ENCODE results near the gene B4GALT5. TPM values are rescaled to one million over a fixed set of nuclear protein-coding genes. Genes with fewer than 3 reads are reported as not detected.
"Not testable (repeated sequence)": the region's sequence is repeated elsewhere in the genome, so short reads cannot be mapped to it uniquely, and the experiment has no call there.

The B4GALT5 gene
- 10 to 100 TPM; 15.5 to 29.1 (median 28.6) TPM for total RNA-seq
- 20.7 TPM for total RNA-seq (2013)

- ATAC-seq (peak; percentile 86 to 93 (median 90)), DNase-seq (peak; percentile 76 to 82)
- 4% methylated on average over 68 of the region's 70 CpGs for WGBS (ENCODE audit: insufficient coverage)
- Histone ChIP-seq H3K4me3 (ENCODE audit: low read length) (peak within 1 kb of the TSS; percentile 93), H3K27ac (ENCODE audit: low read length) (peak within 1 kb of the TSS; percentile 81), H3K36me3 (ENCODE audit: control insufficient read depth, insufficient read depth, low read length) (no peaks in the 10 kb centered on the region), H3K9me3 (ENCODE audit: control insufficient read depth, insufficient read depth, low read length) (no peaks in the 10 kb centered on the region), H3K4me1 (ENCODE audit: control insufficient read depth, insufficient read depth, low read length) (peaks cover 20% of the 10 kb centered on the region), H3K27me3 (ENCODE audit: control insufficient read depth, insufficient read depth, low read length) (no peaks in the 10 kb centered on the region)
- H3K4me3 Mint-ChIP-seq: peak within 1 kb of the TSS; percentile 93
- H3K36me3 Mint-ChIP-seq: no peaks in the 10 kb centered on the region
- TF ChIP-seq CTCF (IDR thresholded peaks at IDR 0.05): no peak
- H3K4me1 Mint-ChIP-seq: peaks cover 42 to 45% of the 10 kb centered on the region in 2 donors
- intact Hi-C loops (cut with micrococcal nuclease): loop anchor here (2.0 to 5.0 kb wide), 3 partner anchors 45 to 102 kb away; partner anchors contain the start of gene SLC9A8
- H3K27ac Mint-ChIP-seq: peak within 1 kb of the TSS; percentile 86 to 93
- no peaks in the 10 kb centered on the region for H3K9me3 Mint-ChIP-seq
- no peaks in the 10 kb centered on the region for H3K27me3 Mint-ChIP-seq (ENCODE audit: low read depth in 2 of 2)
Observed at GRCh38 chr20:49713753-49714712, at the start of gene B4GALT5. B4GALT5 (minus strand) TSS chr20:49713878; CDS start chr20:49713690, 188 bp downstream.

- H3K4me3 ChIP-seq (ENCODE audit: low read length): no peak overlapping the region
- 94% methylated on average over 12 of the region's 12 CpGs for WGBS (ENCODE audit: insufficient coverage)
- no peaks in the 10 kb centered on the region for H3K9me3 ChIP-seq (ENCODE audit: control insufficient read depth, insufficient read depth, low read length)
- intact Hi-C loops (cut with micrococcal nuclease): no loop called here
- no peak for ATAC-seq
- no peaks in the 10 kb centered on the region for H3K9me3 Mint-ChIP-seq
- H3K4me1 ChIP-seq (ENCODE audit: control insufficient read depth, insufficient read depth, low read length): peaks cover 4% of the 10 kb centered on the region
- no peak for TF ChIP-seq CTCF (IDR thresholded peaks at IDR 0.05)
- H3K27ac Mint-ChIP-seq: no peak overlapping the region
- no peaks in the 10 kb centered on the region for H3K36me3 ChIP-seq (ENCODE audit: control insufficient read depth, insufficient read depth, low read length)
- H3K27ac ChIP-seq (ENCODE audit: low read length): no peak overlapping the region
- no peak overlapping the region for H3K4me3 Mint-ChIP-seq
- DNase-seq: no peak
- H3K27me3 ChIP-seq (ENCODE audit: control insufficient read depth, insufficient read depth, low read length): no peaks in the 10 kb centered on the region
- H3K27me3 Mint-ChIP-seq (ENCODE audit: low read depth in 2 of 2): peaks cover 0 to 2% of the 10 kb centered on the region in 2 donors
- H3K4me1 Mint-ChIP-seq: peaks cover 1 to 3% of the 10 kb centered on the region in 2 donors
- no peaks in the 10 kb centered on the region for H3K36me3 Mint-ChIP-seq
Observed at GRCh38 chr20:49762940-49763766, 49.5 kb upstream of the B4GALT5 start.

- ATAC-seq; intact Hi-C loops (cut with micrococcal nuclease); H3K9me3 Mint-ChIP-seq; H3K4me3 Mint-ChIP-seq; H3K36me3 ChIP-seq (ENCODE audit: control insufficient read depth, insufficient read depth, low read length); H3K27me3 ChIP-seq (ENCODE audit: control insufficient read depth, insufficient read depth, low read length); H3K27ac Mint-ChIP-seq; H3K9me3 ChIP-seq (ENCODE audit: control insufficient read depth, insufficient read depth, low read length); DNase-seq; H3K27me3 Mint-ChIP-seq (ENCODE audit: low read depth in 2 of 2); H3K4me1 Mint-ChIP-seq; H3K4me3 ChIP-seq (ENCODE audit: low read length); H3K36me3 Mint-ChIP-seq; H3K4me1 ChIP-seq (ENCODE audit: control insufficient read depth, insufficient read depth, low read length); H3K27ac ChIP-seq (ENCODE audit: low read length): not testable (repeated sequence)
- WGBS (ENCODE audit: insufficient coverage): 95% methylated on average over 4 of the region's 7 CpGs
Observed at GRCh38 chr20:49761888-49762287, 48.2 kb upstream of the B4GALT5 start.

Measured in natural killer cell (primary cell).